Neuronal stem cell (in vitro differentiated cells): Measurements from ENCODE around the gene ZC3H10.

ENCODE experiments used
- DNase-seq: peaks from one replicate; pipeline ENCODE4 v3.0.0-alpha.2; 2013; ENCODE audit warnings: low spot score
- H2AFZ ChIP-seq: one replicate; pipeline ENCODE4 v1.6.1; 2013; ENCODE audit warnings: mild to moderate bottlenecking, low read length, inconsistent platforms
- H2AK5ac ChIP-seq: 2 replicates; pipeline ENCODE4 v1.6.1; 2013; ENCODE audit warnings: low read depth, mild to moderate bottlenecking, inconsistent platforms, low read length, moderate library complexity, mixed read lengths
- H2BK120ac ChIP-seq: 2 replicates; pipeline ENCODE4 v1.6.1; 2013; ENCODE audit warnings: low read depth, mild to moderate bottlenecking, inconsistent platforms, low read length, moderate library complexity, mixed read lengths
- H2BK12ac ChIP-seq: one replicate; pipeline ENCODE4 v1.6.1; 2013; ENCODE audit warnings: low read length, inconsistent platforms
- H2BK15ac ChIP-seq: 2 replicates; pipeline ENCODE4 v1.6.1; 2013; ENCODE audit warnings: mild to moderate bottlenecking, low read length, inconsistent platforms, mixed read lengths
- H2BK5ac ChIP-seq: one replicate; pipeline ENCODE4 v1.6.1; 2013; ENCODE audit warnings: inconsistent platforms, mild to moderate bottlenecking, low read length, moderate library complexity
- H3K14ac ChIP-seq: one replicate; pipeline ENCODE4 v1.6.1; 2013; ENCODE audit warnings: low read length, inconsistent platforms
- H3K18ac ChIP-seq: 2 replicates; pipeline ENCODE4 v1.6.1; 2013; ENCODE audit warnings: low read length, inconsistent platforms
- H3K23ac ChIP-seq: 2 replicates; pipeline ENCODE4 v1.6.1; 2013; ENCODE audit warnings: low read depth, mild to moderate bottlenecking, mixed read lengths, low read length, inconsistent platforms; ENCODE audit not compliant: poor library complexity
- H3K27ac ChIP-seq: replicated peaks from 3 replicates; pipeline ENCODE4 v1.5.1; 2013; ENCODE audit warnings: low read length, inconsistent platforms
- H3K27me3 ChIP-seq, 3 experiments: 2 replicates each; pipeline ENCODE4 v1.6.1; 2013; ENCODE audit warnings: low read length in 3 of 3, mild to moderate bottlenecking in 2 of 3, inconsistent platforms in 1 of 3, low read depth in 1 of 3, mixed read lengths in 1 of 3, moderate library complexity in 1 of 3; ENCODE audit not compliant: control insufficient read depth in 3 of 3, insufficient read depth in 3 of 3
- H3K36me3 ChIP-seq, 2 donors: replicated peaks in 1 of 2; 2 replicates each; pipeline ENCODE4 v1.6.1; 2013; ENCODE audit warnings: low read length in 2 of 2; ENCODE audit not compliant: control insufficient read depth in 2 of 2, insufficient read depth in 2 of 2
- H3K4ac ChIP-seq: 2 replicates; pipeline ENCODE4 v1.6.1; 2013; ENCODE audit warnings: inconsistent platforms, mild to moderate bottlenecking, low read length, moderate library complexity
- H3K4me1 ChIP-seq, 2 donors: 1 replicate in 1 of 2; 2 replicates in 1 of 2; pipeline ENCODE4 v1.6.1; 2013; ENCODE audit warnings: low read length in 2 of 2, low read depth in 1 of 2; ENCODE audit not compliant: control insufficient read depth in 2 of 2, insufficient read depth in 1 of 2
- H3K4me2 ChIP-seq: one replicate; pipeline ENCODE4 v1.6.1; 2013; ENCODE audit warnings: mild to moderate bottlenecking, low read length, inconsistent platforms; ENCODE audit not compliant: insufficient read depth, poor library complexity, severe bottlenecking
- H3K4me3 ChIP-seq, 2 donors: 2 replicates each; pipeline ENCODE4 v1.5.1; 2013; ENCODE audit warnings: low read length in 2 of 2, mild to moderate bottlenecking in 2 of 2, inconsistent platforms in 1 of 2, moderate library complexity in 1 of 2
- H3K79me1 ChIP-seq: one replicate; pipeline ENCODE4 v1.6.1; 2013; ENCODE audit warnings: low read depth, mild to moderate bottlenecking, inconsistent platforms, low read length, moderate library complexity
- H3K9ac ChIP-seq: one replicate; pipeline ENCODE4 v1.6.1; 2013; ENCODE audit warnings: mild to moderate bottlenecking, low read depth, low read length, inconsistent platforms; ENCODE audit not compliant: poor library complexity
- H3K9me3 ChIP-seq, 2 donors: replicated peaks in 1 of 2; 2 replicates each; pipeline versions ENCODE3 to v1.6.1; 2013; ENCODE audit warnings: low read length in 2 of 2, mild to moderate bottlenecking in 2 of 2, inconsistent platforms in 1 of 2, low read depth in 1 of 2, mixed read lengths in 1 of 2, moderate library complexity in 1 of 2; ENCODE audit not compliant: control insufficient read depth in 2 of 2, insufficient read depth in 1 of 2
- H4K8ac ChIP-seq: one replicate; pipeline ENCODE4 v1.6.1; 2013; ENCODE audit warnings: low read depth, mild to moderate bottlenecking, inconsistent platforms, low read length, moderate library complexity
- H4K91ac ChIP-seq: one replicate; pipeline ENCODE4 v1.6.1; 2013; ENCODE audit warnings: low read length, low read depth, mild to moderate bottlenecking, inconsistent platforms; ENCODE audit not compliant: poor library complexity
- WGBS, 2 donors: extraction: QIAGEN DNeasy Blood & Tissue Kit; methylation state at CpG; one replicate each; pipeline ENCODE4 v1.1.7; 2013; ENCODE audit warnings: missing lambda C conversion rate in 2 of 2, mixed read lengths in 1 of 2; ENCODE audit not compliant: insufficient read length in 2 of 2, insufficient replicate concordance in 1 of 2; ENCODE audit errors: extremely low coverage in 2 of 2; 5-methylcytosine and 5-hydroxymethylcytosine counted together

The ZC3H10 gene

DNA sequence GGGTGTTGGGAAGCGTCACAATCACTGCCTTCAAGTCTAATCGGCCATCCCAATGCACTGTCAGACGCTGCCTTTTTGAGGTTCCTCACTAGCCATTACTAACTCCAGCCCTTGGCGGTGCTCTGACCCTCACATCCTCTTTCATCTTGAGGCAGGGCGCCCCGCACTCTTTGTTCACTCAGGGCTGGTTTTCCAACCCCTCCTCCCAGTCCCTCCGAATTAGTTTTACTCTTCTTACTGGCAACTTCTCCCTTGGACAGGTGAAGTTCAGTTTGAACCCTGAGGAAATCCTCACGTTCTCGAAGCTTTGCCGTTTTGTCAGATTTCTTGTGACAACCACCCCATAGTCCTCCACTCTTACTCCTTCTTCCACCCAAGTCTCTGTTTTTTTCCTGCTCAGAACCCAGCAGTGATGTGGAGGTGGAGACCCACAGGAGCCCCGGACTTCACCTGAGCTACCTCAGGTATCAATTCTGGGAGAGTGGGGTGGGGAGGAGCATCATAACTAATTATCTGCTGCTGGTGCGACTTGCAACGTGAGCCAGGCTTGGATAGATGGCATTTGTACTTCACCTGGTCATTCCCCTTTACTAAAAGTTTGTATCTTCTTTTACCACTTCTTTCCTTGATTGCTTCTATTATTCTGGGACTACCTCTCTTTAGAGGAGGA, 757 bp downstream of the ZC3H10 start:
- Histone ChIP-seq H2AFZ (peak overlapping the region; percentile 84), H2BK12ac (no peak overlapping the region), H4K8ac (no peak overlapping the region), H3K4me3 (peak overlapping the region; percentile 75 to 89), H3K4me1 (peaks cover 6 to 16% of the 10 kb centered on the region in 2 donors), H3K27me3 (no peaks in the 10 kb centered on the region), H2AK5ac (no peak overlapping the region), H2BK5ac (no peak overlapping the region), H3K4ac (no peak overlapping the region), H3K18ac (no peak overlapping the region), H3K4me2 (peak overlapping the region; percentile 79), H3K27ac (peak overlapping the region; percentile 71), H3K9me3 (peaks cover 0 to 7% of the 10 kb centered on the region in 2 donors), H2BK120ac (no peak overlapping the region), H2BK15ac (no peak overlapping the region), H3K14ac (no peak overlapping the region), H3K23ac (no peak overlapping the region), H3K36me3 (peaks cover 17 to 43% of the 10 kb centered on the region in 2 donors), H3K79me1 (no peaks in the 10 kb centered on the region), H4K91ac (no peak overlapping the region), H3K9ac (peak overlapping the region; percentile 94)
- no peak for DNase-seq
- WGBS, 2 donors = no CpG with 5 or more reads among the region's 13 CpGs

DNA sequence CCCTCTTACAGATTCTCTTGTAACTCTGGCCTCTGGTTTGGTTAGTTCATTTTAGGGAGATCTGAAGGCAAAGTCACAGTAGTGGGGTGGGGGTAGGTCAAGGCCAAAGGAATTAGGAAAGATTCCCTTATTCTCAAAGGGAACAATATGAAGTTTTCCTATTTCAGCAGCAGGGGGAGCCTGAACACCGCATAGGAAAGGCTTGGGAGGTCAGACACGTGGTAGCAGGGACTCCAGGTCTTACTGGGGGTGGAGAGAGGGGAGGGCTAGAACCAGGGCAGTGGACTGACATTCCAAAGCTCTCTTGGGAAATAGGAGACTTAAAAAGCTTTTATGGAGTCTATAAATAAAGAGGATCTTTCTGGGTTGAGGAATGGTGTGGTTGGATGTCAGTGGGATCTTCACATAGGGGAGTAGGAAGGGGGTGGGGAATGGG, 1.3 kb downstream of the ZC3H10 start:
- no peak overlapping the region for H3K27ac ChIP-seq
- peak; percentile 72 for DNase-seq
- H3K79me1 ChIP-seq = no peaks in the 10 kb centered on the region

DNA sequence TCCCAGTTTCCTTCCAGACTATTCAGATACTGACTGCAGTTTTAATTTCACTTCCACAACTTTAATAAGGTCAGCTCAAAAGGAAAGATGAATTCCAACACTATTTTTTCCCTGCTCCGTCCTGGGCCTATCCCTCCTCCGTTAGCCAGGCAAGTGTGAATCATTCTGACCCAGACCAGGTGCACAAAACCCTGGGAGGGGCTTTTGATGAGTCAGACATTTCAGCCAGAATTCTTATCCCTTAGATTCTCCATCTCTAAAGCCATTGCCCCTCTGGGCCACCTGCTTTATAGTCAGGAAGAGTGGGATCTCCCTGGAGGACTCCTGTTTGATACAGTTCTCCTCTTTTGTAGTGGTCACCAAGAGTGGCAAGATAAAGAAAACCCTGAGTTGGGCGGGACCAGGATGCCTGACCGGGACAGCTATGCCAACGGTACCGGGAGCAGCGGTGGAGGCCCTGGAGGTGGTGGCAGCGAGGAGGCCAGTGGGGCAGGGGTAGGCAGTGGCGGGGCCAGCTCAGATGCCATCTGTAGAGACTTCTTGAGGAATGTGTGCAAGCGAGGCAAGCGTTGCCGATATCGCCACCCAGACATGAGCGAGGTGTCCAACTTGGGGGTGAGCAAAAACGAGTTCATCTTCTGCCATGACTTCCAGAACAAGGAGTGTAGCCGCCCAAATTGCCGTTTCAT, 2.2 kb downstream of the ZC3H10 start:
- no peak overlapping the region for H3K23ac ChIP-seq
- H3K27ac ChIP-seq = no peak overlapping the region

More for the DNA sequence above, 1.3 kb downstream of the ZC3H10 start:
- no peak overlapping the region for H3K23ac ChIP-seq
- peaks cover 6 to 16% of the 10 kb centered on the region in 2 donors for H3K4me1 ChIP-seq
- no peak overlapping the region for H3K14ac ChIP-seq
- H2BK15ac ChIP-seq = no peak overlapping the region
- no peak overlapping the region for H2AFZ ChIP-seq
- no peak overlapping the region for H3K4ac ChIP-seq
- H3K18ac ChIP-seq = no peak overlapping the region
- H2AK5ac ChIP-seq = no peak overlapping the region
- no peak overlapping the region for H4K8ac ChIP-seq
- H2BK5ac ChIP-seq = no peak overlapping the region
- H3K4me3 ChIP-seq = peak overlapping the region in 1 of 2 donors; percentile 75
- no peak overlapping the region for H4K91ac ChIP-seq
- no peak overlapping the region for H3K4me2 ChIP-seq
- H3K9ac ChIP-seq = no peak overlapping the region
- peaks cover 0 to 7% of the 10 kb centered on the region in 2 donors for H3K9me3 ChIP-seq
- WGBS, 2 donors = no CpG with 5 or more reads among the region's 2 CpGs
- no peaks in the 10 kb centered on the region for H3K27me3 ChIP-seq
- H2BK120ac ChIP-seq = no peak overlapping the region
- H2BK12ac ChIP-seq = no peak overlapping the region
- peaks cover 19 to 42% of the 10 kb centered on the region in 2 donors for H3K36me3 ChIP-seq

DNA sequence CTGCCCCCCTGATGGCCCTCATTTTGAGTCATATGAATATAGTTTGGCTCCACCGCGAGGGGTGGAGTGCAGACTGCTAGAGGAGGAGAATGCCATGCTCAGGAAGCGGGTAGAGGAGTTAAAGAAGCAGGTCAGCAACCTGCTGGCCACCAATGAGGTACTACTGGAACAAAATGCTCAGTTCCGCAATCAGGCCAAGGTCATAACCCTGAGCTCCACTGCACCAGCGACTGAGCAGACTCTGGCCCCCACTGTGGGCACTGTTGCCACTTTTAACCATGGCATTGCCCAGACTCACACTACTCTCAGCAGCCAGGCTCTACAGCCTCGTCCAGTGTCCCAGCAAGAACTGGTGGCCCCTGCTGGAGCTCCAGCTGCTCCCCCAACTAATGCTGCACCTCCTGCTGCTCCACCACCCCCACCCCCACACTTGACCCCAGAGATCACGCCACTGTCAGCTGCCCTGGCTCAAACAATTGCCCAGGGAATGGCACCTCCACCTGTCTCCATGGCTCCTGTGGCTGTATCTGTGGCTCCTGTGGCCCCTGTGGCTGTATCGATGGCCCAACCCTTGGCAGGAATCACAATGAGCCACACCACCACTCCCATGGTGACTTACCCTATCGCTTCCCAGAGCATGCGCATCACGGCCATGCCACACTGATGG, 3.3 kb downstream of the ZC3H10 start:
- Histone ChIP-seq H3K27me3 (no peaks in the 10 kb centered on the region), H2AK5ac (no peak overlapping the region), H3K23ac (no peak overlapping the region), H3K9me3 (no peaks in the 10 kb centered on the region), H4K91ac (no peak overlapping the region), H2BK15ac (no peak overlapping the region), H3K27ac (no peak overlapping the region), H3K4ac (no peak overlapping the region), H3K18ac (no peak overlapping the region), H3K4me3 (no peak overlapping the region), H3K79me1 (no peaks in the 10 kb centered on the region), H3K4me2 (no peak overlapping the region), H2BK5ac (no peak overlapping the region), H3K14ac (no peak overlapping the region), H2BK120ac (no peak overlapping the region), H2BK12ac (no peak overlapping the region), H2AFZ (no peak overlapping the region), H4K8ac (no peak overlapping the region), H3K4me1 (peaks cover 7 to 17% of the 10 kb centered on the region in 2 donors), H3K36me3 (peaks cover 19 to 45% of the 10 kb centered on the region in 2 donors), H3K9ac (no peak overlapping the region)
- no CpG with 5 or more reads among the region's 11 CpGs for WGBS, 2 donors
- DNase-seq = no peak

More for the DNA sequence above, 2.2 kb downstream of the ZC3H10 start:
- Histone ChIP-seq H4K91ac (no peak overlapping the region), H3K36me3 (peaks cover 19 to 45% of the 10 kb centered on the region in 2 donors), H2BK15ac (no peak overlapping the region), H2BK12ac (no peak overlapping the region), H2AK5ac (no peak overlapping the region), H2BK120ac (no peak overlapping the region), H3K4me2 (no peak overlapping the region), H3K27me3 (no peaks in the 10 kb centered on the region), H3K18ac (no peak overlapping the region), H2AFZ (no peak overlapping the region), H4K8ac (no peak overlapping the region), H3K9ac (peak overlapping the region; percentile 52), H3K79me1 (no peaks in the 10 kb centered on the region), H3K9me3 (peaks cover 0 to 2% of the 10 kb centered on the region in 2 donors), H3K4ac (no peak overlapping the region), H3K4me1 (peaks cover 6 to 16% of the 10 kb centered on the region in 2 donors), H2BK5ac (no peak overlapping the region), H3K14ac (no peak overlapping the region), H3K4me3 (no peak overlapping the region)
- WGBS, 2 donors = no CpG with 5 or more reads among the region's 17 CpGs
- DNase-seq = no peak
